HEK293T (cell line): Measurements from ENCODE around the gene ZMIZ2.

Experiments used
- ARNT ChIP-seq: fragments of 450-650 bp; IDR thresholded peaks from 2 replicates; pipeline ENCODE4 v1.6.1; 2017; ENCODE audit warnings: mild to moderate bottlenecking
- BHLHE40 ChIP-seq: fragments of 450-650 bp; IDR thresholded peaks from 2 replicates; pipeline ENCODE4 v1.6.1; 2016; ENCODE audit warnings: mild to moderate bottlenecking, moderate library complexity, borderline replicate concordance
- ELF4 ChIP-seq: fragments of 450-650 bp; IDR thresholded peaks from 2 replicates; pipeline ENCODE4 v1.6.1; 2017; ENCODE audit warnings: antibody characterized with exemption
- FOXK2 ChIP-seq: fragments of 450-650 bp; IDR thresholded peaks from 2 replicates; pipeline ENCODE4 v1.6.1; 2016; ENCODE audit warnings: mild to moderate bottlenecking
- FOXM1 ChIP-seq: fragments of 450-650 bp; IDR thresholded peaks from 2 replicates; pipeline ENCODE4 v1.6.1; 2017; ENCODE audit warnings: mild to moderate bottlenecking, borderline replicate concordance
- NFRKB ChIP-seq: fragments of 450-650 bp; IDR thresholded peaks from 2 replicates; pipeline ENCODE4 v1.6.1; 2016; ENCODE audit warnings: mild to moderate bottlenecking, moderate library complexity
- SP1 ChIP-seq: fragments of 450-650 bp; IDR thresholded peaks from 2 replicates; pipeline ENCODE4 v1.6.1; 2017
- SUZ12 ChIP-seq: fragments of 450-650 bp; IDR thresholded peaks from 2 replicates; pipeline ENCODE4 v1.6.1; 2016; ENCODE audit warnings: mild to moderate bottlenecking
- TARDBP ChIP-seq: fragments of 450-650 bp; IDR thresholded peaks from 2 replicates; pipeline ENCODE4 v1.6.1; 2016
- ZNF384 ChIP-seq: fragments of 450-650 bp; IDR thresholded peaks from 2 replicates; pipeline ENCODE4 v1.6.1; 2016
- TF ChIP-seq, protein P1 (sequence below): fragments of 450-650 bp; IDR thresholded peaks from 2 replicates; pipeline ENCODE4 v1.6.1; 2016

DNA sequence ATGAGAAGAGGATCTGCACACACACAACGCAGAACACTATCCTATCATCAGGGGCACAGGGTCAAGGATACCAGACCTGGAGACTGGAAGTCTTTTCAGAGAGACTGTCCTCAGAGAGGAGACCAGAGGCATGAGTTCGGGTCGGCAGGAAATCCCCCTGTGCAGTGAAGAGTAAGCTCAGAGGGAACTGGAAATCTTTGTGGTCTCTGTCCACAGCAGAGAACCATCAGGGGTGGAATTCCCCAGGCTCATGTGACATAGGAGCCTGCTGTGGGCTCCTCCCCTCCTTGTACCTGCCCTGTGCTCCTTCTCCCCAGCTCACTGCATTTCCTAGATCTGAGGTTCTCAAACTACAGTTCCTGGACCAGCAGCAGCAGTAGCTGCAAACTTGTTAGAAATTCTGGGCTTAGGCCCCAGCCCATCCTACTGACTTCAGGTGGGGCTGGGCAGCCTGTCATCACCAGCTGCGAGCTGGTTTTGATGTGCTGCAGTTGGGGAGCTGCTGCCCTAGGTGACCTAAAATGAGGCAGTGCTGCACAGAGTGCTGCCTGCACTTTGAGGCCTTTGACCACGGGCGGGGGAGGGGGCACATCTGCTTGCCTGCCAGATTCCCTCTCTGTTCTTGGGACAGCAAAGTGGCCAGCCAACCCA is 2.4 kb downstream of the ZMIZ2 start:
- TF ChIP-seq FOXK2 = no peak
- no peak for TF ChIP-seq FOXM1
- TF ChIP-seq, protein P1, sequence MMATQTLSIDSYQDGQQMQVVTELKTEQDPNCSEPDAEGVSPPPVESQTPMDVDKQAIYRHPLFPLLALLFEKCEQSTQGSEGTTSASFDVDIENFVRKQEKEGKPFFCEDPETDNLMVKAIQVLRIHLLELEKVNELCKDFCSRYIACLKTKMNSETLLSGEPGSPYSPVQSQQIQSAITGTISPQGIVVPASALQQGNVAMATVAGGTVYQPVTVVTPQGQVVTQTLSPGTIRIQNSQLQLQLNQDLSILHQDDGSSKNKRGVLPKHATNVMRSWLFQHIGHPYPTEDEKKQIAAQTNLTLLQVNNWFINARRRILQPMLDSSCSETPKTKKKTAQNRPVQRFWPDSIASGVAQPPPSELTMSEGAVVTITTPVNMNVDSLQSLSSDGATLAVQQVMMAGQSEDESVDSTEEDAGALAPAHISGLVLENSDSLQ = no peak
- no peak for TF ChIP-seq SP1
- TF ChIP-seq NFRKB = no peak
- no peak for TF ChIP-seq ZNF384
- TF ChIP-seq SUZ12 = no peak
- no peak for TF ChIP-seq BHLHE40
- no peak for TF ChIP-seq ARNT
- TF ChIP-seq ELF4 = no peak
- no peak for TF ChIP-seq TARDBP
